ENCODE data around the gene PRELP.

DNA sequence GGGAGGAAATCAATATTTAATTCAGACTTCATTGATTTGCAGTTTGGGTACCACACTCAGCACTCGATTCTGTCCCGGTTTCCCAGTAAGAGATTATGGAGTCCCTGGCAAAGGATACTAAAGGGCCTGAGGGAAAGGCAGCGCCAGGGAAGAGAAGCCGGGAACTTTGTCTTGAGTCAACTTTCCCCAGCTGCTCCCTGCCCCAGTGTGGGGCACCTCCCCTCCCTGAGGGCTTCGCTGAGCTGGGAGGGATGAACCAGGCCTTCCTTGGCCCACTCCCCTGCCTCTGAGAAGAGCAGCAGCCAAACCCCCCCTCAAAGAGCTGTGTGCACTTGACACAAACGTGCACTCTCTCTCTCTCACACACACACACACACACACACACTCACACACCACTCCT, 51.0 kb downstream of the PRELP start:
- TF ChIP-seq CTCF (tag by site-specific recombination; IDR thresholded peaks at IDR 0.05) (no peak), TCF7L2 (IDR thresholded peaks at IDR 0.05; ENCODE audit: borderline replicate concordance, low read depth, low read length) (no peak), ZFP41 (tag by site-specific recombination; IDR thresholded peaks at IDR 0.05; ENCODE audit: borderline replicate concordance) (no peak)
